SK-N-SH treated with all-trans-retinoic acid at 6 μM for 48 hours (cell line): ENCODE measurements around the gene MAEL.

Experiments used
- ARNTL ChIP-seq: fragments of 450-650 bp; formaldehyde crosslinking; IDR thresholded peaks from 2 replicates; pipeline ENCODE4 v1.5.0; 2020; ENCODE audit warnings: low read depth, mild to moderate bottlenecking, moderate library complexity, borderline replicate concordance
- SNAI2 ChIP-seq: fragments of 250-450 bp; sonication (Bioruptor Pico); IDR thresholded peaks from 2 replicates; pipeline ENCODE4 v1.5.0; 2020; ENCODE audit warnings: mild to moderate bottlenecking, moderate library complexity
- ZFP30 ChIP-seq: fragments of 450-650 bp; formaldehyde crosslinking; IDR thresholded peaks from 2 replicates; pipeline ENCODE4 v1.5.0; 2022; ENCODE audit warnings: mild to moderate bottlenecking, moderate library complexity
- ZNF565 ChIP-seq: fragments of 450-650 bp; formaldehyde crosslinking; conservative IDR thresholded peaks from 2 replicates; pipeline ENCODE4 v1.5.0; 2020; ENCODE audit warnings: low read depth, mild to moderate bottlenecking, moderate library complexity

DNA sequence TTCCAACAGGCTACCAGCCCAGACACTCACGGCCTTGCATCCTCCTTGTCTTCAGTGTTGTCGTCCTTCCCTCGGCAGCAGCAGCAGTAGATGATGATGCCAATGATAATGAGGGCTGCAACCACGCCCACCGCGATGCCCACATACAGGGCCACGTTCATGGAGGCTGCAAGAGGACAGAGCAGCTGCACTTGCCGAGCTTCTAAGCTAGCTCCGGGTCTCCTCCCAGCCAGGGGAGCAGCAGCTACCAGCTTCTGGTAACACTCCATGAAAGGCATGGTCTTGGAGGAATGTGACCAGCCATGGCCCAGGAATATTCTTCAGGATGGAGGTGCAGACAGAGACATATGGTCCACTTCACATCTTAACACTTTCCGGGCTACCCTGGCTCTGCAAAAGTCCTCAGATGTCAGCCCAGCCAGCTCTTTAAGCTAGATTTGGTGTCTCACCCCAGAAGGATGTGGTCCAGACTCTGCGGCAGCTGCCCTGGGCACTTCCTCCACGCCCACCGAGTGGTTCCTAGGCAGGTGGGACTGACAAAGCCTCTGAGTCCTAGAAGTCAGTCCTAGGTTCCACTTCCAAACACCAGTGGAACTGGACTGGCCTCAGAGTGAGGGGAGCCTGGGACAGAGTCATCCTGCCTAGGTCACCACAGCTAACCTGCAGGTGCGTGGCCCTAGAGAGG, 66.0 kb downstream of the MAEL start:
- TF ChIP-seq SNAI2 (CRISPR knock-in tag): no peak
- TF ChIP-seq ZFP30 (CRISPR knock-in tag): no peak
- no peak for TF ChIP-seq ARNTL
- no peak for TF ChIP-seq ZNF565 (CRISPR knock-in tag)
